GM12891 (cell line): ENCODE data around the gene CAVIN1.

Experiments used
- PAX5 ChIP-seq: IDR thresholded peaks from 2 replicates; pipeline ENCODE4 v1.6.1; 2011; ENCODE audit warnings: low read length, moderate library complexity, mild to moderate bottlenecking; ENCODE audit not compliant: insufficient read depth, severe bottlenecking
- POLR2A ChIP-seq: IDR thresholded peaks from 2 replicates; pipeline ENCODE4 v1.6.1; 2011; ENCODE audit warnings: low read depth, low read length, control low read depth
- POLR2AphosphoS5 ChIP-seq: IDR thresholded peaks from 2 replicates; pipeline ENCODE4 v1.6.1; 2011; ENCODE audit warnings: low read depth, low read length, control low read depth
- SPI1 ChIP-seq: IDR thresholded peaks from 2 replicates; pipeline ENCODE4 v1.6.1; 2011; ENCODE audit warnings: low read depth, low read length, control low read depth
- TAF1 ChIP-seq: IDR thresholded peaks from 2 replicates; pipeline ENCODE4 v1.6.1; 2011; ENCODE audit warnings: low read depth, low read length, control low read depth

GRCh38 chr17:42429726-42430447 is 6.8 kb upstream of the CAVIN1 start:
- no peak for TF ChIP-seq POLR2AphosphoS5
- TF ChIP-seq POLR2A = no peak
- no peak for TF ChIP-seq PAX5
- no peak for TF ChIP-seq TAF1
- no peak for TF ChIP-seq SPI1
